H9 (cell line): ENCODE measurements around the gene CRACR2B. TPM values are rescaled to one million over a fixed set of nuclear protein-coding genes. Genes with fewer than 3 reads are reported as not detected.

Experiments
- DNase-seq: peaks from one replicate; pipeline ENCODE4 v3.0.0-alpha.2; 2017
- H2AFZ ChIP-seq: one replicate; pipeline ENCODE4 v1.6.1; 2013; ENCODE audit warnings: mild to moderate bottlenecking, low read length, control low read depth, moderate library complexity
- H2AK5ac ChIP-seq: 2 replicates; pipeline ENCODE4 v1.6.1; 2013; ENCODE audit warnings: low read length, control low read depth, mixed read lengths; ENCODE audit not compliant: insufficient read length
- H2BK120ac ChIP-seq: one replicate; pipeline ENCODE4 v1.6.1; 2013; ENCODE audit warnings: low read depth, mild to moderate bottlenecking, low read length, control low read depth, inconsistent platforms; ENCODE audit not compliant: poor library complexity, severe bottlenecking
- H2BK12ac ChIP-seq: 2 replicates; pipeline ENCODE4 v1.6.1; 2013; ENCODE audit warnings: low read length, control low read depth, mixed read lengths, low read depth; ENCODE audit not compliant: insufficient read length
- H2BK15ac ChIP-seq: 2 replicates; pipeline ENCODE4 v1.6.1; 2013; ENCODE audit warnings: low read depth, low read length, control low read depth
- H2BK20ac ChIP-seq: one replicate; pipeline ENCODE4 v1.6.1; 2013; ENCODE audit warnings: low read depth, mild to moderate bottlenecking, low read length, control low read depth, inconsistent platforms; ENCODE audit not compliant: poor library complexity, severe bottlenecking
- H2BK5ac ChIP-seq: 2 replicates; pipeline ENCODE4 v1.6.1; 2013; ENCODE audit warnings: low read length, control low read depth, mixed read lengths; ENCODE audit not compliant: insufficient read length
- H3K14ac ChIP-seq: 2 replicates; pipeline ENCODE4 v1.6.1; 2013; ENCODE audit warnings: low read length, control low read depth; ENCODE audit not compliant: insufficient read depth
- H3K18ac ChIP-seq: 2 replicates; pipeline ENCODE4 v1.6.1; 2013; ENCODE audit warnings: low read depth, mild to moderate bottlenecking, mixed read lengths, low read length, control low read depth; ENCODE audit not compliant: insufficient read length
- H3K23ac ChIP-seq: 2 replicates; pipeline ENCODE4 v1.6.1; 2013; ENCODE audit warnings: low read length, control low read depth, mixed read lengths, low read depth; ENCODE audit not compliant: insufficient read length
- H3K23me2 ChIP-seq: 2 replicates; pipeline ENCODE4 v1.6.1; 2013; ENCODE audit warnings: low read depth, mild to moderate bottlenecking, mixed read lengths, low read length, control low read depth; ENCODE audit not compliant: insufficient read length, poor library complexity, severe bottlenecking
- H3K27ac ChIP-seq: 2 replicates; pipeline ENCODE4 v1.5.1; 2013; ENCODE audit warnings: low read length, control low read depth, mixed read lengths, low read depth; ENCODE audit not compliant: insufficient read length
- H3K27me3 ChIP-seq: 2 replicates; pipeline ENCODE4 v1.6.1; 2013; ENCODE audit warnings: low read length, control low read depth, inconsistent platforms; ENCODE audit not compliant: insufficient read depth
- H3K4ac ChIP-seq: 2 replicates; pipeline ENCODE4 v1.6.1; 2013; ENCODE audit warnings: low read depth, mild to moderate bottlenecking, control low read depth, inconsistent platforms, low read length, moderate library complexity
- H3K4me1 ChIP-seq: 2 replicates; pipeline ENCODE4 v1.6.1; 2013; ENCODE audit warnings: low read length, control low read depth, inconsistent platforms; ENCODE audit not compliant: insufficient read depth
- H3K4me2 ChIP-seq: 2 replicates; pipeline ENCODE4 v1.6.1; 2013; ENCODE audit warnings: low read length, control low read depth, mixed read lengths; ENCODE audit not compliant: insufficient read length, insufficient read depth
- H3K56ac ChIP-seq: 2 replicates; pipeline ENCODE4 v1.6.1; 2013; ENCODE audit warnings: low read depth, mild to moderate bottlenecking, mixed read lengths, low read length, control low read depth; ENCODE audit not compliant: insufficient read length
- H3K79me1 ChIP-seq: 2 replicates; pipeline ENCODE4 v1.6.1; 2013; ENCODE audit warnings: low read depth, mild to moderate bottlenecking, moderate library complexity, low read length, control low read depth, inconsistent platforms; ENCODE audit not compliant: insufficient read depth, poor library complexity, severe bottlenecking
- H3K79me2 ChIP-seq: 2 replicates; pipeline ENCODE4 v1.6.1; 2013; ENCODE audit warnings: low read length, control low read depth, inconsistent platforms; ENCODE audit not compliant: insufficient read depth
- H3K9ac ChIP-seq: 2 replicates; pipeline ENCODE4 v1.6.1; 2013; ENCODE audit warnings: low read length, control low read depth, mixed read lengths; ENCODE audit not compliant: insufficient read length; ENCODE audit errors: extremely low read depth
- H3K9me3 ChIP-seq: one replicate; pipeline ENCODE4 v1.6.1; 2013; ENCODE audit warnings: low read depth, low read length, inconsistent platforms; ENCODE audit not compliant: control insufficient read depth
- H3T11ph ChIP-seq: one replicate; pipeline ENCODE4 v1.6.1; 2013; ENCODE audit warnings: mild to moderate bottlenecking, low read length, control low read depth, inconsistent platforms
- H4K20me1 ChIP-seq: one replicate; pipeline ENCODE4 v1.6.1; 2013; ENCODE audit not compliant: control insufficient read depth, insufficient read length, insufficient read depth
- H4K5ac ChIP-seq: 2 replicates; pipeline ENCODE4 v1.6.1; 2013; ENCODE audit warnings: low read depth, mild to moderate bottlenecking, mixed read lengths, low read length, control low read depth; ENCODE audit not compliant: insufficient read length
- H4K8ac ChIP-seq: replicated peaks from 2 replicates; pipeline ENCODE4 v1.6.1; 2013; ENCODE audit warnings: low read length, control low read depth, mixed read lengths, low read depth; ENCODE audit not compliant: insufficient read length
- H4K91ac ChIP-seq: 2 replicates; pipeline ENCODE4 v1.6.1; 2013; ENCODE audit warnings: low read depth, mild to moderate bottlenecking, moderate library complexity, mixed read lengths, low read length, control low read depth; ENCODE audit not compliant: insufficient read length
- H3K27ac Mint-ChIP-seq, 3 experiments: 2 replicates in 2 of 3; 3 replicates in 1 of 3; pipeline ENCODE4 v1.8.0; 2020 to 2021; ENCODE audit warnings: mixed read lengths in 3 of 3, mild to moderate bottlenecking in 1 of 3, moderate library complexity in 1 of 3
- H3K27me3 Mint-ChIP-seq: 2 replicates; pipeline ENCODE4 v1.8.0; 2021; ENCODE audit warnings: low read depth, mild to moderate bottlenecking, moderate library complexity, mixed read lengths
- H3K36me3 Mint-ChIP-seq, 3 experiments: 2 replicates in 2 of 3; 3 replicates in 1 of 3; pipeline ENCODE4 v1.8.0; 2020 to 2021; ENCODE audit warnings: low read depth in 3 of 3, mixed read lengths in 3 of 3; ENCODE audit not compliant: insufficient read depth in 1 of 3
- H3K4me1 Mint-ChIP-seq, 2 experiments: 2 replicates each; pipeline ENCODE4 v1.8.0; 2020; ENCODE audit warnings: mixed read lengths in 2 of 2
- H3K4me3 Mint-ChIP-seq, 2 experiments: 2 replicates in 1 of 2; 3 replicates in 1 of 2; pipeline ENCODE4 v1.8.0; 2020 to 2021; ENCODE audit warnings: mild to moderate bottlenecking in 2 of 2, mixed read lengths in 2 of 2, moderate library complexity in 1 of 2
- H3K9me3 Mint-ChIP-seq, 2 experiments: 2 replicates in 1 of 2; 3 replicates in 1 of 2; pipeline ENCODE4 v1.8.0; 2020; ENCODE audit warnings: mild to moderate bottlenecking in 2 of 2, mixed read lengths in 2 of 2, moderate library complexity in 1 of 2
- CTCF ChIP-seq: fragments of 200-600 bp; sonication (generic); conservative IDR thresholded peaks from 3 replicates; pipeline ENCODE4 v1.8.0; 2021; ENCODE audit warnings: antibody characterized with exemption, mild to moderate bottlenecking
- WGBS: extraction: QIAGEN DNeasy Blood & Tissue Kit; methylation state at CpG from one replicate; pipeline ENCODE4 v1.1.7; 2013; ENCODE audit warnings: missing lambda C conversion rate, low lambda C conversion rate, mixed read lengths; ENCODE audit not compliant: insufficient read length; ENCODE audit errors: extremely low coverage; 5-methylcytosine and 5-hydroxymethylcytosine counted together
- total RNA-seq: library from RNA; stranded (reverse); gene quantifications from 2 replicates; pipeline ENCODE4 v1.2.1, GENCODE V29; 2021

The CRACR2B gene
- total RNA-seq, 1 experiment from 2014 or later, result 29.0 TPM

- Mint-ChIP-seq H3K4me3 (no peak overlapping the region; a peak in 1 of 5 replicates), H3K36me3 (peaks cover 0 to 8% (median 8%) of the 10 kb centered on the region in 3 experiments; a peak in 4 of 7 replicates), H3K9me3 (no peaks in the 10 kb centered on the region), H3K27me3 (no peaks in the 10 kb centered on the region), H3K4me1 (peaks cover 13 to 18% of the 10 kb centered on the region in 2 experiments), H3K27ac (no peak overlapping the region)
- Histone ChIP-seq H3K4me2 (no peak overlapping the region), H3K4ac (no peak overlapping the region), H3T11ph (no peak overlapping the region), H3K4me1 (no peaks in the 10 kb centered on the region; the same call in 1 of the 2 replicates), H4K5ac (no peak overlapping the region), H2BK20ac (no peak overlapping the region), H3K79me2 (no peaks in the 10 kb centered on the region), H4K8ac (no peak overlapping the region), H2BK120ac (no peak overlapping the region), H3K18ac (no peak overlapping the region), H3K56ac (no peak overlapping the region), H2BK5ac (no peak overlapping the region), H3K14ac (no peak overlapping the region), H3K23ac (no peak overlapping the region), H3K9me3 (no peaks in the 10 kb centered on the region), H2BK12ac (no peak overlapping the region), H3K23me2 (peaks cover 16% of the 10 kb centered on the region), H3K9ac (no peak overlapping the region), H2AFZ (no peak overlapping the region), H3K27ac (no peak overlapping the region), H3K27me3 (no peaks in the 10 kb centered on the region), H3K79me1 (no peaks in the 10 kb centered on the region), H4K20me1 (peaks cover 2% of the 10 kb centered on the region), H2BK15ac (no peak overlapping the region), H2AK5ac (no peak overlapping the region), H4K91ac (no peak overlapping the region)
- no peak for TF ChIP-seq CTCF
- WGBS, result no CpG with 5 or more reads among the region's 20 CpGs
- DNase-seq, result no peak
Observed at GRCh38 chr11:801097-801780, 26.5 kb upstream of the CRACR2B start.
